SK-N-SH treated with all-trans-retinoic acid at 6 μM for 48 hours (cell line): ENCODE data around the gene ANTXRL.

Experiments
- ATAC-seq: fragments of 200-7000 bp; cut with Tn5 transposase; 3 replicates; pipeline ENCODE4 v1.9.1; 2020; ENCODE audit warnings: mild to moderate bottlenecking, moderate library complexity
- ARNTL ChIP-seq: fragments of 450-650 bp; formaldehyde crosslinking; IDR thresholded peaks from 2 replicates; pipeline ENCODE4 v1.5.0; 2020; ENCODE audit warnings: low read depth, mild to moderate bottlenecking, moderate library complexity, borderline replicate concordance
- BACH2 ChIP-seq: fragments of 250-450 bp; sonication (Bioruptor Pico); IDR thresholded peaks from 2 replicates; pipeline ENCODE4 v1.9.0; 2021; ENCODE audit warnings: mild to moderate bottlenecking, borderline replicate concordance
- CREB5 ChIP-seq: fragments of 250-450 bp; sonication (Bioruptor Pico); IDR thresholded peaks from 2 replicates; pipeline ENCODE4 v1.5.1; 2020; ENCODE audit warnings: low read depth, mild to moderate bottlenecking, moderate library complexity
- CSDC2 ChIP-seq: fragments of 250-450 bp; sonication (Bioruptor Pico); IDR thresholded peaks from 2 replicates; pipeline ENCODE4 v1.5.0; 2020; ENCODE audit warnings: mild to moderate bottlenecking, moderate library complexity
- CSRNP3 ChIP-seq: fragments of 250-450 bp; sonication (Bioruptor Pico); IDR thresholded peaks from 2 replicates; pipeline ENCODE4 v1.5.1; 2021; ENCODE audit warnings: mild to moderate bottlenecking, moderate library complexity
- ESRRG ChIP-seq: fragments of 250-450 bp; sonication (Bioruptor Pico); IDR thresholded peaks from 2 replicates; pipeline ENCODE4 v1.6.1; 2021; ENCODE audit warnings: mild to moderate bottlenecking
- ISL1 ChIP-seq: fragments of 250-450 bp; sonication (Bioruptor Pico); IDR thresholded peaks from 2 replicates; pipeline ENCODE4 v2.1.2; 2022; ENCODE audit warnings: mild to moderate bottlenecking, moderate library complexity
- OSR1 ChIP-seq: fragments of 250-450 bp; sonication (Bioruptor Pico); IDR thresholded peaks from 2 replicates; pipeline ENCODE4 v1.8.0; 2022; ENCODE audit warnings: moderate library complexity, mild to moderate bottlenecking, inconsistent platforms
- PATZ1 ChIP-seq: fragments of 250-450 bp; sonication (Bioruptor Pico); IDR thresholded peaks from 2 replicates; pipeline ENCODE4 v1.8.0; 2020; ENCODE audit warnings: mild to moderate bottlenecking, moderate library complexity, borderline replicate concordance
- PPARA ChIP-seq: fragments of 250-450 bp; sonication (Bioruptor Pico); IDR thresholded peaks from 2 replicates; pipeline ENCODE4 v1.5.0; 2020; ENCODE audit warnings: mild to moderate bottlenecking, borderline replicate concordance
- RARB ChIP-seq: fragments of 250-450 bp; sonication (Bioruptor Pico); IDR thresholded peaks from 2 replicates; pipeline ENCODE4 v1.8.0; 2021; ENCODE audit warnings: mild to moderate bottlenecking, moderate library complexity
- TCF4 ChIP-seq: fragments of 250-450 bp; sonication (Bioruptor Pico); IDR thresholded peaks from 2 replicates; pipeline ENCODE4 v1.8.0; 2021; ENCODE audit warnings: mild to moderate bottlenecking, moderate library complexity, borderline replicate concordance
- TOX ChIP-seq: fragments of 250-450 bp; sonication (Bioruptor Pico); IDR thresholded peaks from 2 replicates; pipeline ENCODE4 v1.8.0; 2021; ENCODE audit warnings: mild to moderate bottlenecking, moderate library complexity, borderline replicate concordance
- TSHZ2 ChIP-seq: fragments of 250-450 bp; sonication (Bioruptor Pico); IDR thresholded peaks from 2 replicates; pipeline ENCODE4 v1.5.0; 2020; ENCODE audit warnings: mild to moderate bottlenecking, moderate library complexity
- ZC3H10 ChIP-seq: fragments of 250-450 bp; sonication (Bioruptor Pico); IDR thresholded peaks from 2 replicates; pipeline ENCODE4 v1.5.1; 2021; ENCODE audit warnings: mild to moderate bottlenecking, moderate library complexity
- ZFP3 ChIP-seq: fragments of 250-450 bp; sonication (Bioruptor Pico); IDR thresholded peaks from 2 replicates; pipeline ENCODE4 v1.5.0; 2020; ENCODE audit warnings: mild to moderate bottlenecking, moderate library complexity
- ZFP30 ChIP-seq: fragments of 450-650 bp; formaldehyde crosslinking; IDR thresholded peaks from 2 replicates; pipeline ENCODE4 v1.5.0; 2022; ENCODE audit warnings: mild to moderate bottlenecking, moderate library complexity
- ZNF70 ChIP-seq: fragments of 450-650 bp; formaldehyde crosslinking; IDR thresholded peaks from 2 replicates; pipeline ENCODE4 v1.5.0; 2020; ENCODE audit warnings: mild to moderate bottlenecking, moderate library complexity
- ZNF8 ChIP-seq: fragments of 450-650 bp; formaldehyde crosslinking; IDR thresholded peaks from 2 replicates; pipeline ENCODE4 v1.5.0; 2020; ENCODE audit warnings: mild to moderate bottlenecking, moderate library complexity

The ANTXRL gene

GRCh38 chr10:46317370-46317769 lies 30.6 kb downstream of the ANTXRL start:
- no peak for ATAC-seq
- TF ChIP-seq ZFP3 (CRISPR knock-in tag) (no peak), ZNF70 (CRISPR knock-in tag) (no peak), RARB (CRISPR knock-in tag) (no peak), CSDC2 (CRISPR knock-in tag) (no peak), TOX (CRISPR knock-in tag) (no peak), ZC3H10 (CRISPR knock-in tag) (no peak), PPARA (CRISPR knock-in tag) (no peak), OSR1 (CRISPR knock-in tag) (no peak), ZNF8 (CRISPR knock-in tag) (no peak), CSRNP3 (CRISPR knock-in tag) (no peak), CREB5 (CRISPR knock-in tag) (no peak), ISL1 (CRISPR knock-in tag) (no peak), TSHZ2 (CRISPR knock-in tag) (no peak), BACH2 (no peak), TCF4 (CRISPR knock-in tag) (no peak), PATZ1 (CRISPR knock-in tag) (no peak)

GRCh38 chr10:46317889-46318288 lies 31.1 kb downstream of the ANTXRL start:
- ATAC-seq: no peak
- TF ChIP-seq ARNTL: no peak
- TF ChIP-seq TOX (CRISPR knock-in tag): no peak
- no peak for TF ChIP-seq ZFP30 (CRISPR knock-in tag)
- TF ChIP-seq ZNF8 (CRISPR knock-in tag): no peak
- no peak for TF ChIP-seq BACH2
- TF ChIP-seq ESRRG: no peak
- TF ChIP-seq CSDC2 (CRISPR knock-in tag): no peak
- TF ChIP-seq TSHZ2 (CRISPR knock-in tag): no peak
- TF ChIP-seq RARB (CRISPR knock-in tag): no peak
- TF ChIP-seq CREB5 (CRISPR knock-in tag): no peak
- no peak for TF ChIP-seq TCF4 (CRISPR knock-in tag)
